Panc1 (cell line): ENCODE measurements around the gene NPHP4. TPM values are rescaled to one million over a fixed set of nuclear protein-coding genes. Genes with fewer than 3 reads are reported as not detected.
A peak's percentile ranks its signal among the peaks of the same experiment; 100 is the strongest.

Experiments used
- ATAC-seq: fragments of 200-7000 bp; cut with Tn5 transposase; 2 replicates; pipeline ENCODE4 v1.9.1; 2020; ENCODE audit warnings: mild to moderate bottlenecking, moderate library complexity
- BruUV-seq: library from RNA; stranded (reverse); fragments of 400-500 nt; replicated peaks from 2 replicates; lab custom pipeline; 2021; lab: Mats Ljungman, UMichigan
- CTCF ChIA-PET: fragments of 300-600 bp; sonication (Branson Sonifier 250); formaldehyde crosslinking; loops from one replicate; lab custom pipeline; 2022; ENCODE audit warnings: antibody characterized with exemption; lab: Charles Lee
- POLR2A ChIA-PET: fragments of 300-600 bp; sonication (Branson Sonifier 250); formaldehyde crosslinking; loops from one replicate; lab custom pipeline; 2022; ENCODE audit warnings: antibody characterized with exemption; lab: Charles Lee
- DNase-seq: peaks from one replicate; pipeline ENCODE4 v3.0.0-alpha.2; 2010; ENCODE audit warnings: low read depth, low spot score
- H3K27ac ChIP-seq: 2 replicates; pipeline ENCODE4 v1.5.1; 2011; ENCODE audit warnings: mild to moderate bottlenecking, low read length, inconsistent platforms
- H3K27me3 ChIP-seq: fragments of 200-500 bp; sonication (Bioruptor generic); 2 replicates; pipeline ENCODE4 v1.6.0; 2014; ENCODE audit warnings: low read length, inconsistent platforms; ENCODE audit not compliant: control insufficient read depth, insufficient read depth
- H3K36me3 ChIP-seq: fragments of 200-500 bp; sonication (Bioruptor generic); 2 replicates; pipeline ENCODE4 v1.5.1; 2014; ENCODE audit warnings: inconsistent platforms, mild to moderate bottlenecking, low read length, moderate library complexity; ENCODE audit not compliant: control insufficient read depth, insufficient read depth
- H3K4me1 ChIP-seq: 2 replicates; pipeline ENCODE4 v1.5.1; 2011; ENCODE audit warnings: inconsistent platforms, mild to moderate bottlenecking, low read length, moderate library complexity; ENCODE audit not compliant: control insufficient read depth, insufficient read depth
- H3K4me3 ChIP-seq, 2 experiments: 2 replicates each; pipeline ENCODE4 v1.5.1; 2011 to 2012; ENCODE audit warnings: low read depth in 2 of 2, low read length in 2 of 2, mild to moderate bottlenecking in 2 of 2, inconsistent platforms in 1 of 2, moderate library complexity in 1 of 2
- H3K9me3 ChIP-seq: fragments of 200-500 bp; sonication (Bioruptor generic); 2 replicates; pipeline ENCODE4 v1.5.1; 2014; ENCODE audit warnings: low read depth, mild to moderate bottlenecking, inconsistent platforms, low read length, moderate library complexity; ENCODE audit not compliant: control insufficient read depth, insufficient read depth
- POLR2AphosphoS5 ChIP-seq: IDR thresholded peaks from 2 replicates; pipeline ENCODE4 v1.6.1; 2012; ENCODE audit warnings: mild to moderate bottlenecking, low read depth, low read length, moderate library complexity
- SIN3A ChIP-seq: IDR thresholded peaks from 2 replicates; pipeline ENCODE4 v1.6.1; 2012; ENCODE audit warnings: low read depth, mild to moderate bottlenecking, low read length, moderate library complexity, borderline replicate concordance; ENCODE audit not compliant: insufficient read depth
- TCF7L2 ChIP-seq: IDR thresholded peaks from 2 replicates; pipeline ENCODE4 v1.6.1; 2011; ENCODE audit warnings: mild to moderate bottlenecking, low read depth, low read length, inconsistent platforms
- in situ Hi-C: cut with HindIII; loops from 2 replicates; pipeline ENCODE4 v1.10.0; 2016; ENCODE audit warnings: low sequenced_read_pairs, low pct_unique_long_range_greater_than_20kb
- intact Hi-C: fragments of 100-400 bp; cut with micrococcal nuclease; formaldehyde crosslinking; loops from one replicate; pipeline ENCODE4 v1.10.0; 2022; ENCODE audit not compliant: unreplicated experiment
- total RNA-seq: library from RNA; stranded (reverse); gene quantifications from one replicate; pipeline ENCODE4 v1.2.1, GENCODE V29; 2021; ENCODE audit not compliant: unreplicated experiment
- TF ChIP-seq, protein P1 (sequence below), 2 experiments: IDR thresholded peaks; 2 replicates each; pipeline ENCODE4 v1.6.1; 2011 to 2012; ENCODE audit warnings: low read depth in 2 of 2, control low read depth in 1 of 2, low read length in 1 of 2, mild to moderate bottlenecking in 1 of 2, moderate library complexity in 1 of 2; ENCODE audit not compliant: insufficient read depth in 1 of 2
- TF ChIP-seq, protein P2 (sequence below): fragments of 450-650 bp; IDR thresholded peaks from 2 replicates; pipeline ENCODE4 v1.5.1; 2017; ENCODE audit warnings: mild to moderate bottlenecking

Gene NPHP4
- total RNA-seq, 1 experiment from 2014 or later, result 20.1 TPM

DNA sequence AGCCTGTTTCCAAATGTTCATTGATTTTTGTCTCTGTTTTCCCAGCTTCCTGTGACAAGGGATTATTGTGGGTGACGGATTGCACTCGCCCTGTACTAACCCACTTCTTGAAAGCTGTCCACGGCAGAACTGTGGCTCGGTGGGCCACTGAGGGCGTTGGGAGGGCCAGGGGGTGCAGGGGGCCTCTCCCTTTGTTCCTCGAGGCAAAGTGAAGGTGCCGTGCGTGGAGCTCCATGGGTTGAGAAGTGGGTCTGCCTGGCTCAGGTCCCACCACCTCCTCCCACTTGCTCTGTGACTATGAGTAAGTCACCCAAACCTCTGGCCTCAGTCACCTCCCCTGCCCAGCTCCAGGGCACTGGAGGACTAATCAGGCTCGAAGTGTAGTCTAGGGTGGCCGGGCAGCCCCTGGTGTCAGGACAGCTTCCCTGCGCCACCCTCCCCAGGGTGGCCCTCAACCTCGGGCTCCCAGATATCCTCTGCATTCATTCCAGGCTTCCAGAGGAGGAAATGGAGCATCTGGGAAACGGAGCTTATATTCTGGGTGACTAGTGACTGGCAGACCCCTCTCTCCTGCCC, 148.6 kb downstream of the NPHP4 start:
- no peaks in the 10 kb centered on the region for H3K27me3 ChIP-seq
- no peak for DNase-seq

DNA sequence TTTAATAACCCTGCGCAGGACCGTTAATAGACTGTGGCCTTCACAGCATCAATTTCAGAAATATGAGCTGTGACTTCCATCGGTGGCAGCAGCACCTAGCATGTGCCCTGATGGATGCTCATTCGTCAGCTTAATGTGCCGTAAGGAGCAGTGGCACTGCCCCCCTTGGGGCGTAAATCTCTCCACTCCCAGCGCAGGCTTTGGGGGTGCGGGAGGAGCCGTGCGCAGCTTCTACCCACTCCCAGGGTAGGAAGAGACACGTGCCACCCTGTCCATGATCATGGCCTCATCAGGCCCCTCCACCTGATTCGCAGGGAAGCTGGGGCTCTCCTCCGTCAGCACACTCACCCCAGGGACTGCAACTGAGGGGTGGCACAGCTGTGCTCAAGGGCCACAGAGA, 149.5 kb downstream of the NPHP4 start:
- intact Hi-C loops (no loop called here), in situ Hi-C loops (no loop called here)
- Histone ChIP-seq H3K36me3 (no peaks in the 10 kb centered on the region), H3K27ac (no peak overlapping the region), H3K9me3 (no peaks in the 10 kb centered on the region), H3K27me3 (no peaks in the 10 kb centered on the region; the same call in 1 of the 2 replicates), H3K4me3 (no peak overlapping the region), H3K4me1 (no peaks in the 10 kb centered on the region)
- BruUV-seq, result no TSS peak
- POLR2A ChIA-PET, result no interaction called here
- TF ChIP-seq, protein P1, sequence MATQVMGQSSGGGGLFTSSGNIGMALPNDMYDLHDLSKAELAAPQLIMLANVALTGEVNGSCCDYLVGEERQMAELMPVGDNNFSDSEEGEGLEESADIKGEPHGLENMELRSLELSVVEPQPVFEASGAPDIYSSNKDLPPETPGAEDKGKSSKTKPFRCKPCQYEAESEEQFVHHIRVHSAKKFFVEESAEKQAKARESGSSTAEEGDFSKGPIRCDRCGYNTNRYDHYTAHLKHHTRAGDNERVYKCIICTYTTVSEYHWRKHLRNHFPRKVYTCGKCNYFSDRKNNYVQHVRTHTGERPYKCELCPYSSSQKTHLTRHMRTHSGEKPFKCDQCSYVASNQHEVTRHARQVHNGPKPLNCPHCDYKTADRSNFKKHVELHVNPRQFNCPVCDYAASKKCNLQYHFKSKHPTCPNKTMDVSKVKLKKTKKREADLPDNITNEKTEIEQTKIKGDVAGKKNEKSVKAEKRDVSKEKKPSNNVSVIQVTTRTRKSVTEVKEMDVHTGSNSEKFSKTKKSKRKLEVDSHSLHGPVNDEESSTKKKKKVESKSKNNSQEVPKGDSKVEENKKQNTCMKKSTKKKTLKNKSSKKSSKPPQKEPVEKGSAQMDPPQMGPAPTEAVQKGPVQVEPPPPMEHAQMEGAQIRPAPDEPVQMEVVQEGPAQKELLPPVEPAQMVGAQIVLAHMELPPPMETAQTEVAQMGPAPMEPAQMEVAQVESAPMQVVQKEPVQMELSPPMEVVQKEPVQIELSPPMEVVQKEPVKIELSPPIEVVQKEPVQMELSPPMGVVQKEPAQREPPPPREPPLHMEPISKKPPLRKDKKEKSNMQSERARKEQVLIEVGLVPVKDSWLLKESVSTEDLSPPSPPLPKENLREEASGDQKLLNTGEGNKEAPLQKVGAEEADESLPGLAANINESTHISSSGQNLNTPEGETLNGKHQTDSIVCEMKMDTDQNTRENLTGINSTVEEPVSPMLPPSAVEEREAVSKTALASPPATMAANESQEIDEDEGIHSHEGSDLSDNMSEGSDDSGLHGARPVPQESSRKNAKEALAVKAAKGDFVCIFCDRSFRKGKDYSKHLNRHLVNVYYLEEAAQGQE (IDR thresholded peaks at IDR 0.05; ENCODE audit: insufficient read depth in 1 of 2, low read depth in 2 of 2, low read length in 1 of 2), result no peak
- TF ChIP-seq POLR2AphosphoS5 (no peak), SIN3A (no peak), TCF7L2 (no peak)
- TF ChIP-seq, protein P2, sequence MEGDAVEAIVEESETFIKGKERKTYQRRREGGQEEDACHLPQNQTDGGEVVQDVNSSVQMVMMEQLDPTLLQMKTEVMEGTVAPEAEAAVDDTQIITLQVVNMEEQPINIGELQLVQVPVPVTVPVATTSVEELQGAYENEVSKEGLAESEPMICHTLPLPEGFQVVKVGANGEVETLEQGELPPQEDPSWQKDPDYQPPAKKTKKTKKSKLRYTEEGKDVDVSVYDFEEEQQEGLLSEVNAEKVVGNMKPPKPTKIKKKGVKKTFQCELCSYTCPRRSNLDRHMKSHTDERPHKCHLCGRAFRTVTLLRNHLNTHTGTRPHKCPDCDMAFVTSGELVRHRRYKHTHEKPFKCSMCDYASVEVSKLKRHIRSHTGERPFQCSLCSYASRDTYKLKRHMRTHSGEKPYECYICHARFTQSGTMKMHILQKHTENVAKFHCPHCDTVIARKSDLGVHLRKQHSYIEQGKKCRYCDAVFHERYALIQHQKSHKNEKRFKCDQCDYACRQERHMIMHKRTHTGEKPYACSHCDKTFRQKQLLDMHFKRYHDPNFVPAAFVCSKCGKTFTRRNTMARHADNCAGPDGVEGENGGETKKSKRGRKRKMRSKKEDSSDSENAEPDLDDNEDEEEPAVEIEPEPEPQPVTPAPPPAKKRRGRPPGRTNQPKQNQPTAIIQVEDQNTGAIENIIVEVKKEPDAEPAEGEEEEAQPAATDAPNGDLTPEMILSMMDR, result no peak
- ATAC-seq (no peak), DNase-seq (no peak)
- CTCF ChIA-PET, result no interaction called here

More for the DNA sequence above, 148.6 kb downstream of the NPHP4 start:
- TF ChIP-seq TCF7L2 (no peak), SIN3A (no peak), POLR2AphosphoS5 (no peak)
- TF ChIP-seq, protein P1 (IDR thresholded peaks at IDR 0.05; ENCODE audit: insufficient read depth in 1 of 2, low read depth in 2 of 2, low read length in 1 of 2), result no peak
- TF ChIP-seq, protein P2, result no peak
- ChIA-PET CTCF (no interaction called here), POLR2A (no interaction called here)
- Histone ChIP-seq H3K9me3 (no peaks in the 10 kb centered on the region), H3K4me1 (no peaks in the 10 kb centered on the region), H3K36me3 (no peaks in the 10 kb centered on the region), H3K27ac (no peak overlapping the region), H3K4me3 (no peak overlapping the region)
- peak; percentile 24; the same call in 1 of the 2 replicates for ATAC-seq
- BruUV-seq, result no TSS peak
- in situ Hi-C loops, result no loop called here
- intact Hi-C loops, result no loop called here
